ENCODE data around the gene GBA3. TPM values are rescaled to one million over a fixed set of nuclear protein-coding genes. Genes with fewer than 3 reads are reported as not detected.

GBA3 gene
- total and polyA plus RNA-seq, 2 of the 8 experiments (the other 6 are each of a cell fraction or from before 2014, with no cell fraction given), result not detected

GRCh38 chr4:22661443-22661842, 31.3 kb upstream of the GBA3 start:
- H3K79me2 ChIP-seq (ENCODE audit: control insufficient read depth in 1 of 2, insufficient read depth in 2 of 2, low read length in 2 of 2), result no peaks in the 10 kb centered on the region
- H3K4me2 ChIP-seq (ENCODE audit: insufficient read depth in 1 of 2, low read depth in 2 of 2, low read length in 2 of 2), result no peak overlapping the region
- H3K36me3 ChIP-seq (ENCODE audit: control insufficient read depth in 2 of 4, insufficient read depth in 4 of 4, low read length in 3 of 4), result no peaks in the 10 kb centered on the region
- H2BK5ac ChIP-seq (ENCODE audit: low read depth, low read length), result no peak overlapping the region
- no peaks in the 10 kb centered on the region for H4K20me1 ChIP-seq (replicated peaks in 1 of 2; ENCODE audit: control insufficient read depth in 1 of 2, insufficient read depth in 2 of 2, low read length in 2 of 2)
- H2BK120ac ChIP-seq (replicated peaks; ENCODE audit: low read depth, low read length), result no peak overlapping the region
- ChIA-PET POLR2A (ENCODE audit: partially characterized antibody) (no interaction called here), CTCF (ENCODE audit: partially characterized antibody) (no interaction called here)
- no peak overlapping the region for H4K5ac ChIP-seq (ENCODE audit: insufficient read length, low read depth, low read length)
- DNase-seq (ENCODE audit: low read depth in 1 of 2, low spot score in 2 of 2), result no peak
- H3K23me2 ChIP-seq (ENCODE audit: low read depth, low read length), result no peaks in the 10 kb centered on the region
- no peak overlapping the region for H4K91ac ChIP-seq (replicated peaks; ENCODE audit: insufficient read length, low read length)
- no peak overlapping the region for H3K4ac ChIP-seq (replicated peaks; ENCODE audit: insufficient read length, low read depth, low read length)
- H3K79me1 ChIP-seq (ENCODE audit: low read depth, low read length), result no peaks in the 10 kb centered on the region
- H3K14ac ChIP-seq (ENCODE audit: insufficient read length), result no peak overlapping the region
- H3K27me3 ChIP-seq (replicated peaks in 1 of 4; ENCODE audit: control insufficient read depth in 3 of 4, extremely low read depth in 1 of 4, insufficient read depth in 3 of 4, low read length in 3 of 4), result no peaks in the 10 kb centered on the region
- no peaks in the 10 kb centered on the region for H3K9me3 ChIP-seq (ENCODE audit: insufficient read depth in 2 of 2, low read depth in 1 of 2, low read length in 1 of 2)
- no peak for FAIRE-seq
- H2AK5ac ChIP-seq (ENCODE audit: low read depth, low read length), result no peak overlapping the region
- no peak overlapping the region for H3K56ac ChIP-seq (replicated peaks; ENCODE audit: insufficient read length, low read depth, low read length)
- H3K9ac ChIP-seq (replicated peaks in 1 of 4; ENCODE audit: extremely low read depth in 1 of 4, low read depth in 3 of 4, low read length in 3 of 4), result no peak overlapping the region
- WGBS, 2 experiments (ENCODE audit: extremely low coverage in 1 of 2, insufficient coverage in 1 of 2, insufficient read length in 1 of 2, insufficient replicate concordance in 2 of 2, low coverage in 1 of 2, low lambda C conversion rate in 2 of 2, missing lambda C conversion rate in 1 of 2), result 86% methylated on average over 6 of the region's 6 CpGs; no CpG with 5 or more reads in 1 of the 2 experiments
- no peak overlapping the region for H3K23ac ChIP-seq (ENCODE audit: insufficient read length)
- H4K8ac ChIP-seq (ENCODE audit: extremely low read depth, insufficient read depth, low read length), result no peak overlapping the region
- H2BK20ac ChIP-seq (ENCODE audit: low read length), result no peak overlapping the region; the same call in 1 of the 2 replicates
- no peak overlapping the region for H2BK15ac ChIP-seq (ENCODE audit: low read length)
- no peak overlapping the region for H3K18ac ChIP-seq (ENCODE audit: extremely low read depth, low read length)
- H3K27ac ChIP-seq (ENCODE audit: low read depth, low read length), result no peak overlapping the region
- no peak overlapping the region for H2AFZ ChIP-seq (ENCODE audit: low read length)
- H3K4me1 ChIP-seq (replicated peaks in 1 of 4; ENCODE audit: control insufficient read depth in 3 of 4, insufficient read depth in 4 of 4, low read length in 3 of 4), result no peaks in the 10 kb centered on the region
- H2BK12ac ChIP-seq (ENCODE audit: low read depth, low read length), result no peak overlapping the region
- no peak overlapping the region for H3K4me3 ChIP-seq (ENCODE audit: extremely low read depth in 1 of 4, insufficient read depth in 2 of 4, low read depth in 3 of 4, low read length in 4 of 4)
- TF ChIP-seq MAFK (IDR thresholded peaks at IDR 0.05; ENCODE audit: low read depth, low read length) (no peak), TCF12 (IDR thresholded peaks at IDR 0.05; ENCODE audit: low read depth, low read length) (no peak)
